ES-I3 (cell line): ENCODE results near the gene NCK1.
"Not testable (repeated sequence)": the region's sequence is repeated elsewhere in the genome, so short reads cannot be mapped to it uniquely, and the experiment has no call there.

ENCODE experiments used
- H3K36me3 ChIP-seq: 2 replicates; pipeline ENCODE4 v1.6.1; 2013; ENCODE audit warnings: mild to moderate bottlenecking, low read length, control low read depth, moderate library complexity; ENCODE audit not compliant: insufficient read depth
- H3K4me1 ChIP-seq: 2 replicates; pipeline ENCODE4 v1.6.1; 2013; ENCODE audit warnings: mild to moderate bottlenecking, control low read depth, low read length; ENCODE audit not compliant: insufficient read depth
- H3K9ac ChIP-seq: 2 replicates; pipeline ENCODE4 v1.6.1; 2013; ENCODE audit warnings: low read depth, mild to moderate bottlenecking, low read length, moderate library complexity
- H3K9me3 ChIP-seq: 2 replicates; pipeline ENCODE4 v1.6.1; 2013; ENCODE audit warnings: mild to moderate bottlenecking, low read length, moderate library complexity; ENCODE audit not compliant: control insufficient read depth, insufficient read depth

Gene NCK1

GRCh38 chr3:136982520-136983138 lies 120.6 kb downstream of the NCK1 start:
- H3K9me3 ChIP-seq: no peaks in the 10 kb centered on the region
- peaks cover 7% of the 10 kb centered on the region; the same call in 1 of the 2 replicates for H3K36me3 ChIP-seq
- H3K9ac ChIP-seq: no peak overlapping the region
- no peaks in the 10 kb centered on the region for H3K4me1 ChIP-seq

GRCh38 chr3:136984837-136985236 lies 122.8 kb downstream of the NCK1 start:
- Histone ChIP-seq H3K36me3 (peaks cover 7% of the 10 kb centered on the region), H3K4me1 (no peaks in the 10 kb centered on the region), H3K9me3 (no peaks in the 10 kb centered on the region), H3K9ac (no peak overlapping the region)

- H3K4me1 ChIP-seq, H3K9me3 ChIP-seq, H3K9ac ChIP-seq, H3K36me3 ChIP-seq: not testable (repeated sequence)
Observed at GRCh38 chr3:136987398-136987980, 125.5 kb downstream of the NCK1 start.

- Histone ChIP-seq H3K9ac (no peak overlapping the region), H3K36me3 (peaks cover 5% of the 10 kb centered on the region; the same call in 1 of the 2 replicates), H3K9me3 (no peaks in the 10 kb centered on the region), H3K4me1 (no peaks in the 10 kb centered on the region)
Observed at GRCh38 chr3:136988651-136989050, 126.6 kb downstream of the NCK1 start.

GRCh38 chr3:136989781-136990524 lies 127.9 kb downstream of the NCK1 start:
- Histone ChIP-seq H3K9ac (no peak overlapping the region), H3K36me3 (no peaks in the 10 kb centered on the region; the same call in 1 of the 2 replicates), H3K4me1 (no peaks in the 10 kb centered on the region), H3K9me3 (no peaks in the 10 kb centered on the region)

- H3K9me3 ChIP-seq: no peaks in the 10 kb centered on the region
- no peaks in the 10 kb centered on the region; the same call in 1 of the 2 replicates for H3K36me3 ChIP-seq
- H3K9ac ChIP-seq: no peak overlapping the region
- H3K4me1 ChIP-seq: no peaks in the 10 kb centered on the region
Observed at GRCh38 chr3:136990826-136991225, 128.8 kb downstream of the NCK1 start.

- Histone ChIP-seq H3K9me3 (no peaks in the 10 kb centered on the region), H3K9ac (no peak overlapping the region)
Observed at GRCh38 chr3:136992115-136992514, 130.1 kb downstream of the NCK1 start.

GRCh38 chr3:136994772-136995516 lies 132.9 kb downstream of the NCK1 start:
- Histone ChIP-seq H3K9me3 (no peaks in the 10 kb centered on the region), H3K9ac (no peak overlapping the region), H3K4me1 (no peaks in the 10 kb centered on the region), H3K36me3 (no peaks in the 10 kb centered on the region)

More at GRCh38 chr3:136992115-136992514, 130.1 kb downstream of the NCK1 start:
- Histone ChIP-seq H3K4me1 (no peaks in the 10 kb centered on the region), H3K36me3 (no peaks in the 10 kb centered on the region; the same call in 1 of the 2 replicates)

GRCh38 chr3:136995652-136996051 lies 133.6 kb downstream of the NCK1 start:
- H3K4me1 ChIP-seq: no peaks in the 10 kb centered on the region
- no peak overlapping the region for H3K9ac ChIP-seq
- H3K9me3 ChIP-seq: no peaks in the 10 kb centered on the region
- H3K36me3 ChIP-seq: no peaks in the 10 kb centered on the region
